PC-3 (cell line): ENCODE measurements around the gene ZFYVE28. TPM values are rescaled to one million over a fixed set of nuclear protein-coding genes. Genes with fewer than 3 reads are reported as not detected.

Source experiments
- ATAC-seq: fragments of 200-7000 bp; cut with Tn5 transposase; 2 replicates; pipeline ENCODE4 v1.9.1; 2020; ENCODE audit warnings: mild to moderate bottlenecking, moderate library complexity
- BruUV-seq: library from RNA; stranded (reverse); fragments of 400-500 nt; replicated peaks from 2 replicates; lab custom pipeline; 2021; lab: Mats Ljungman, UMichigan
- CTCF ChIA-PET: fragments of 300-600 bp; sonication (Branson Sonifier 250); formaldehyde crosslinking; loops from one replicate; lab custom pipeline; 2022; ENCODE audit warnings: antibody characterized with exemption; lab: Charles Lee
- POLR2A ChIA-PET: fragments of 300-600 bp; sonication (Branson Sonifier 250); formaldehyde crosslinking; loops from one replicate; lab custom pipeline; 2022; ENCODE audit warnings: antibody characterized with exemption; ENCODE audit not compliant: unreplicated experiment; lab: Charles Lee
- DNase-seq: peaks from one replicate; pipeline ENCODE4 v3.0.0-alpha.2; 2015
- H2AFZ ChIP-seq: fragments of 300-600 bp; sonication (generic); 2 replicates; pipeline ENCODE4 v1.6.0; 2016; ENCODE audit warnings: antibody characterized with exemption, low read length
- H3F3A ChIP-seq: fragments of 300-600 bp; sonication (generic); one replicate; pipeline ENCODE4 v1.6.0; 2017; ENCODE audit warnings: antibody characterized with exemption, low read length, control low read depth, mild to moderate bottlenecking; ENCODE audit not compliant: unreplicated experiment
- H3K27ac ChIP-seq: fragments of 300-600 bp; sonication (generic); 2 replicates; pipeline ENCODE4 v1.5.1; 2016; ENCODE audit warnings: mild to moderate bottlenecking, low read length
- H3K27me3 ChIP-seq: fragments of 300-600 bp; sonication (generic); 2 replicates; pipeline ENCODE4 v1.6.1; 2016; ENCODE audit warnings: low read length, mixed read lengths
- H3K36me3 ChIP-seq: fragments of 300-600 bp; sonication (generic); 2 replicates; pipeline ENCODE4 v1.6.1; 2016; ENCODE audit warnings: low read depth, mixed run types, low read length, mixed read lengths
- H3K4me1 ChIP-seq: fragments of 300-600 bp; sonication (generic); 2 replicates; pipeline ENCODE4 v1.5.1; 2016; ENCODE audit warnings: low read length; ENCODE audit not compliant: insufficient read depth
- H3K4me2 ChIP-seq: fragments of 300-600 bp; sonication (generic); 2 replicates; pipeline ENCODE4 v1.6.0; 2016; ENCODE audit warnings: low read length
- H3K4me3 ChIP-seq: fragments of 300-600 bp; sonication (generic); 2 replicates; pipeline ENCODE4 v1.5.1; 2016; ENCODE audit warnings: mild to moderate bottlenecking, low read length, mixed read lengths
- H3K79me2 ChIP-seq: fragments of 300-600 bp; sonication (generic); 2 replicates; pipeline ENCODE4 v1.6.1; 2017; ENCODE audit warnings: low read length, mixed read lengths
- H3K9ac ChIP-seq: fragments of 300-600 bp; sonication (generic); 2 replicates; pipeline ENCODE4 v1.6.0; 2016; ENCODE audit warnings: mild to moderate bottlenecking, low read length
- H3K9me2 ChIP-seq: fragments of 300-600 bp; sonication (generic); replicated peaks from 2 replicates; pipeline ENCODE4 v1.6.1; 2016; ENCODE audit warnings: mixed run types, low read length, mixed read lengths
- H3K9me3 ChIP-seq: fragments of 300-600 bp; sonication (generic); 2 replicates; pipeline ENCODE4 v1.6.1; 2016; ENCODE audit warnings: low read length, mixed read lengths
- H4K20me1 ChIP-seq: fragments of 300-600 bp; sonication (generic); 2 replicates; pipeline ENCODE4 v1.6.1; 2016; ENCODE audit warnings: low read length, mixed read lengths
- CTCF ChIP-seq: fragments of 300-600 bp; sonication (generic); conservative IDR thresholded peaks from 2 replicates; pipeline ENCODE4 v1.5.1; 2017; ENCODE audit warnings: antibody characterized with exemption, low read depth, mild to moderate bottlenecking, low read length
- EZH2 ChIP-seq: fragments of 300-600 bp; sonication (generic); IDR thresholded peaks from one replicate; pipeline ENCODE4 v1.6.1; 2017; ENCODE audit warnings: antibody characterized with exemption, mild to moderate bottlenecking, low read length; ENCODE audit not compliant: unreplicated experiment
- EZH2phosphoT487 ChIP-seq: fragments of 300-600 bp; sonication (generic); IDR thresholded peaks from 2 replicates; pipeline ENCODE4 v1.6.1; 2018; ENCODE audit warnings: mild to moderate bottlenecking, antibody characterized with exemption, low read length, borderline replicate concordance
- intact Hi-C: fragments of 100-400 bp; cut with micrococcal nuclease; formaldehyde crosslinking; loops from 2 replicates; pipeline ENCODE4 v1.9.0; 2023
- total RNA-seq: library from RNA; depleted of rRNA; stranded (reverse); fragments of >200 nt; gene quantifications from 2 replicates; pipeline ENCODE4 v1.2.3, GENCODE V29; 2014

Gene ZFYVE28
- total RNA-seq, 1 experiment from 2014 or later: 8.0 TPM

GRCh38 chr4:2265113-2266110 lies 153.0 kb downstream of the ZFYVE28 start:
- H3K4me1 ChIP-seq: peaks cover 8% of the 10 kb centered on the region; the same call in 1 of the 2 replicates
- DNase-seq (no peak), ATAC-seq (no peak)
- H3K4me2 ChIP-seq: no peak overlapping the region
- H3K79me2 ChIP-seq: peaks cover 8% of the 10 kb centered on the region; the same call in 1 of the 2 replicates
- no peak overlapping the region for H3K9ac ChIP-seq
- H3K9me3 ChIP-seq: no peaks in the 10 kb centered on the region
- CTCF ChIA-PET: no interaction called here
- no peak overlapping the region for H3K27ac ChIP-seq
- BruUV-seq: no TSS peak
- H2AFZ ChIP-seq: no peak overlapping the region
- POLR2A ChIA-PET: no interaction called here
- no peaks in the 10 kb centered on the region for H3K36me3 ChIP-seq
- intact Hi-C loops: no loop called here
- no peaks in the 10 kb centered on the region for H3F3A ChIP-seq
- TF ChIP-seq EZH2phosphoT487 (no peak), CTCF (no peak), EZH2 (no peak)
- H4K20me1 ChIP-seq: no peaks in the 10 kb centered on the region
- H3K27me3 ChIP-seq: no peaks in the 10 kb centered on the region
- H3K9me2 ChIP-seq: no peaks in the 10 kb centered on the region
- H3K4me3 ChIP-seq: no peak overlapping the region

- Histone ChIP-seq H3K4me1 (peaks cover 8% of the 10 kb centered on the region; the same call in 1 of the 2 replicates), H3K27me3 (no peaks in the 10 kb centered on the region), H3F3A (no peaks in the 10 kb centered on the region), H3K36me3 (no peaks in the 10 kb centered on the region), H3K9me2 (no peaks in the 10 kb centered on the region), H3K9me3 (no peaks in the 10 kb centered on the region), H3K79me2 (peaks cover 10% of the 10 kb centered on the region; the same call in 1 of the 2 replicates), H2AFZ (no peak overlapping the region), H3K9ac (no peak overlapping the region), H3K4me2 (no peak overlapping the region), H4K20me1 (no peaks in the 10 kb centered on the region), H3K27ac (no peak overlapping the region), H3K4me3 (no peak overlapping the region)
- DNase-seq (no peak), ATAC-seq (no peak)
- BruUV-seq: no TSS peak
- TF ChIP-seq EZH2phosphoT487: no peak
- TF ChIP-seq CTCF: no peak
- TF ChIP-seq EZH2: no peak
- intact Hi-C loops: loop anchor here (5.0 kb wide), 1 partner anchor 153 kb away; the partner anchor contains the start of genes CFAP99 and ZFYVE28
- CTCF ChIA-PET: no interaction called here
- POLR2A ChIA-PET: no interaction called here
Observed at GRCh38 chr4:2264481-2265041, 153.9 kb downstream of the ZFYVE28 start.
